Skeletal muscle cell (primary cell): ENCODE results near the gene FADS2.
"Not testable (repeated sequence)": the region's sequence is repeated elsewhere in the genome, so short reads cannot be mapped to it uniquely, and the experiment has no call there.

Experiments
- DNase-seq: peaks from one replicate; pipeline ENCODE4 v3.0.0-alpha.2; 2010; ENCODE audit warnings: low read depth
- H3K4me3 ChIP-seq: 2 replicates; pipeline ENCODE4 v1.5.1; 2011; ENCODE audit warnings: low read depth, mild to moderate bottlenecking, control low read depth, low read length, moderate library complexity

The FADS2 gene

GRCh38 chr11:61880454-61880853 is 52.4 kb downstream of the FADS2 start:
- DNase-seq: no peak
- no peak overlapping the region for H3K4me3 ChIP-seq

GRCh38 chr11:61881397-61881796 is 53.3 kb downstream of the FADS2 start:
- no peak for DNase-seq
- H3K4me3 ChIP-seq: no peak overlapping the region

GRCh38 chr11:61882267-61882666 is 54.2 kb downstream of the FADS2 start:
- H3K4me3 ChIP-seq, DNase-seq: not testable (repeated sequence)

- DNase-seq: no peak
- H3K4me3 ChIP-seq: no peak overlapping the region
Measured at GRCh38 chr11:61882879-61883278, 54.8 kb downstream of the FADS2 start.

- DNase-seq: no peak
- no peak overlapping the region for H3K4me3 ChIP-seq
Measured at GRCh38 chr11:61883327-61883726, 55.2 kb downstream of the FADS2 start.

- no peak overlapping the region for H3K4me3 ChIP-seq
- DNase-seq: no peak
Measured at GRCh38 chr11:61883947-61884346, 55.8 kb downstream of the FADS2 start.

GRCh38 chr11:61885166-61885778 is 57.2 kb downstream of the FADS2 start:
- DNase-seq: no peak
- H3K4me3 ChIP-seq: no peak overlapping the region

GRCh38 chr11:61885784-61886580 is 57.9 kb downstream of the FADS2 start:
- no peak for DNase-seq
- no peak overlapping the region for H3K4me3 ChIP-seq

GRCh38 chr11:61886643-61887042 is 58.5 kb downstream of the FADS2 start:
- DNase-seq: no peak
- no peak overlapping the region for H3K4me3 ChIP-seq

GRCh38 chr11:61887839-61888494 is 59.9 kb downstream of the FADS2 start:
- no peak overlapping the region for H3K4me3 ChIP-seq
- DNase-seq: peak; percentile 64

- no peak overlapping the region for H3K4me3 ChIP-seq
- DNase-seq: no peak
Measured at GRCh38 chr11:61888590-61888989, 60.5 kb downstream of the FADS2 start.

GRCh38 chr11:61889831-61890230 is 61.7 kb downstream of the FADS2 start:
- DNase-seq: no peak
- peak overlapping the region; percentile 91 for H3K4me3 ChIP-seq

- peak overlapping the region; percentile 91 for H3K4me3 ChIP-seq
- peak; percentile 50 for DNase-seq
Measured at GRCh38 chr11:61890529-61891330, 62.6 kb downstream of the FADS2 start.

- DNase-seq: no peak
- peak within 1 kb of the TSS; percentile 91 for H3K4me3 ChIP-seq
Measured at GRCh38 chr11:61891331-61892084, 63.4 kb downstream of the FADS2 start, which contains the start of gene FADS3. Gene FADS3, minus strand, starts transcription at chr11:61891545. Its CDS starts 164 bp downstream, at chr11:61891381.

- DNase-seq: no peak
Measured at GRCh38 chr11:61892085-61892370, 63.9 kb downstream of the FADS2 start.

GRCh38 chr11:61893981-61894380 is 65.9 kb downstream of the FADS2 start:
- peak; percentile 75 for DNase-seq

More at GRCh38 chr11:61892085-61892370, 63.9 kb downstream of the FADS2 start:
- peak overlapping the region; percentile 37 for H3K4me3 ChIP-seq

GRCh38 chr11:61895046-61895717 is 67.1 kb downstream of the FADS2 start:
- no peak overlapping the region for H3K4me3 ChIP-seq
- no peak for DNase-seq

More at GRCh38 chr11:61893981-61894380, 65.9 kb downstream of the FADS2 start:
- no peak overlapping the region for H3K4me3 ChIP-seq

GRCh38 chr11:61895718-61896059 is 67.6 kb downstream of the FADS2 start:
- no peak overlapping the region for H3K4me3 ChIP-seq
- DNase-seq: no peak
